Activated CD8-positive, alpha-beta memory T cell treated with anti-CD3 and anti-CD28 coated beads, Interleukin-2, amount 10 ng/mL, durations not matched to agents 7 days and 5 days (primary cell): ENCODE results near the gene AP5Z1. TPM values are rescaled to one million over a fixed set of nuclear protein-coding genes. Genes with fewer than 3 reads are reported as not detected.
"Not testable (repeated sequence)": the region's sequence is repeated elsewhere in the genome, so short reads cannot be mapped to it uniquely, and the experiment has no call there.

Source experiments
- ATAC-seq: fragments of 150-1000 bp; cut with Tn5 transposase; one replicate; pipeline ENCODE4 v1.10.0; 2021; ENCODE audit warnings: moderate library complexity
- CTCF ChIA-PET: fragments of 350-600 bp; sonication (Branson Sonifier 250); formaldehyde crosslinking; loops from one replicate; lab custom pipeline; 2021; ENCODE audit warnings: antibody characterized with exemption; lab: Charles Lee
- DNase-seq: peaks from one replicate; pipeline ENCODE4 v3.0.0-alpha.2; 2020
- H3K27ac Mint-ChIP-seq: one replicate; pipeline ENCODE4 v1.8.0; 2021; ENCODE audit warnings: mild to moderate bottlenecking, mixed read lengths
- H3K27me3 Mint-ChIP-seq: one replicate; pipeline ENCODE4 v1.8.0; 2021; ENCODE audit warnings: mixed read lengths
- H3K36me3 Mint-ChIP-seq: one replicate; pipeline ENCODE4 v1.8.0; 2021; ENCODE audit warnings: mild to moderate bottlenecking, mixed read lengths
- H3K4me1 Mint-ChIP-seq: one replicate; pipeline ENCODE4 v1.8.0; 2021; ENCODE audit warnings: mixed read lengths
- H3K4me3 Mint-ChIP-seq: one replicate; pipeline ENCODE4 v1.8.0; 2021; ENCODE audit warnings: mild to moderate bottlenecking, moderate library complexity, mixed read lengths
- H3K9me3 Mint-ChIP-seq: one replicate; pipeline ENCODE4 v1.8.0; 2022; ENCODE audit warnings: low read depth, mixed read lengths
- total RNA-seq, 2 experiments: library from RNA; stranded (reverse); gene quantifications; one replicate each; pipeline ENCODE4 v1.2.3, GENCODE V29; 2021

Gene AP5Z1
- total RNA-seq, 2 experiments from 2014 or later, result 51.2 to 57.5 TPM

- Mint-ChIP-seq H3K27me3 (no peaks in the 10 kb centered on the region), H3K4me3 (no peak overlapping the region), H3K4me1 (no peaks in the 10 kb centered on the region), H3K27ac (no peak overlapping the region), H3K36me3 (no peaks in the 10 kb centered on the region), H3K9me3 (no peaks in the 10 kb centered on the region)
- DNase-seq (no peak), ATAC-seq (no peak)
- CTCF ChIA-PET, result interaction anchor here (2.2 to 3.6 kb wide), 3 partner anchors 57 to 286 kb away, joined by 4 to 49 read pairs (median 6); no protein-coding TSS in a partner anchor
Measured at GRCh38 chr7:4799508-4800268, 24.3 kb downstream of the AP5Z1 start.

- H3K4me1 Mint-ChIP-seq, result no peaks in the 10 kb centered on the region
- H3K27ac Mint-ChIP-seq, result no peak overlapping the region
- no peaks in the 10 kb centered on the region for H3K36me3 Mint-ChIP-seq
- H3K4me3 Mint-ChIP-seq, result no peak overlapping the region
- ATAC-seq (no peak), DNase-seq (no peak)
- CTCF ChIA-PET, result interaction anchor here (1.6 to 2.5 kb wide), 2 partner anchors 84 to 285 kb away, joined by 4 to 6 read pairs; no protein-coding TSS in a partner anchor
- H3K27me3 Mint-ChIP-seq, result no peaks in the 10 kb centered on the region
- no peaks in the 10 kb centered on the region for H3K9me3 Mint-ChIP-seq
Measured at GRCh38 chr7:4800487-4800886, 25.1 kb downstream of the AP5Z1 start.

- Mint-ChIP-seq H3K27me3 (no peaks in the 10 kb centered on the region), H3K4me3 (no peak overlapping the region), H3K27ac (no peak overlapping the region), H3K36me3 (no peaks in the 10 kb centered on the region), H3K4me1 (no peaks in the 10 kb centered on the region), H3K9me3 (no peaks in the 10 kb centered on the region)
- ATAC-seq (no peak), DNase-seq (no peak)
- CTCF ChIA-PET, result interaction anchor here (1.6 to 2.5 kb wide), 2 partner anchors 83 to 284 kb away, joined by 4 to 6 read pairs; no protein-coding TSS in a partner anchor
Measured at GRCh38 chr7:4800926-4801838, 25.8 kb downstream of the AP5Z1 start.

GRCh38 chr7:4801839-4802231 is 26.4 kb downstream of the AP5Z1 start:
- peaks cover 4% of the 10 kb centered on the region for H3K27me3 Mint-ChIP-seq
- H3K4me3 Mint-ChIP-seq, result no peak overlapping the region
- H3K9me3 Mint-ChIP-seq, result no peaks in the 10 kb centered on the region
- no peak overlapping the region for H3K27ac Mint-ChIP-seq
- DNase-seq, result no peak
- no peak for ATAC-seq
- H3K36me3 Mint-ChIP-seq, result no peaks in the 10 kb centered on the region
- H3K4me1 Mint-ChIP-seq, result no peaks in the 10 kb centered on the region
- CTCF ChIA-PET, result interaction anchor here (1.6 to 2.5 kb wide), 2 partner anchors 82 to 284 kb away, joined by 4 to 6 read pairs; no protein-coding TSS in a partner anchor

GRCh38 chr7:4802577-4802976 is 27.2 kb downstream of the AP5Z1 start:
- DNase-seq, H3K27ac Mint-ChIP-seq, H3K9me3 Mint-ChIP-seq, H3K4me1 Mint-ChIP-seq, H3K27me3 Mint-ChIP-seq, H3K36me3 Mint-ChIP-seq, H3K4me3 Mint-ChIP-seq, ATAC-seq: not testable (repeated sequence)
- CTCF ChIA-PET, result interaction anchor here (2.5 kb wide), 1 partner anchor 283 kb away, joined by 6 read pairs; no protein-coding TSS in a partner anchor

- Mint-ChIP-seq H3K27me3 (peaks cover 16% of the 10 kb centered on the region), H3K36me3 (no peaks in the 10 kb centered on the region)
Measured at GRCh38 chr7:4803397-4804241, 28.2 kb downstream of the AP5Z1 start.

GRCh38 chr7:4805110-4805983 is 29.9 kb downstream of the AP5Z1 start:
- H3K9me3 Mint-ChIP-seq, result no peaks in the 10 kb centered on the region
- ATAC-seq, result no peak
- H3K36me3 Mint-ChIP-seq, result no peaks in the 10 kb centered on the region
- no peak overlapping the region for H3K27ac Mint-ChIP-seq
- H3K4me3 Mint-ChIP-seq, result no peak overlapping the region
- CTCF ChIA-PET, result interaction anchor here (1.2 kb wide), 1 partner anchor 78 kb away, joined by 3 read pairs; the partner anchor contains the start of gene RADIL
- no peak for DNase-seq
- peaks cover 24% of the 10 kb centered on the region for H3K27me3 Mint-ChIP-seq
- peaks cover 6% of the 10 kb centered on the region for H3K4me1 Mint-ChIP-seq

More at GRCh38 chr7:4803397-4804241, 28.2 kb downstream of the AP5Z1 start:
- no peak overlapping the region for H3K27ac Mint-ChIP-seq
- no peaks in the 10 kb centered on the region for H3K4me1 Mint-ChIP-seq
- CTCF ChIA-PET, result no interaction called here
- ATAC-seq (no peak), DNase-seq (no peak)
- H3K9me3 Mint-ChIP-seq, result no peaks in the 10 kb centered on the region
- no peak overlapping the region for H3K4me3 Mint-ChIP-seq

GRCh38 chr7:4805984-4806300 is 30.5 kb downstream of the AP5Z1 start:
- Mint-ChIP-seq H3K4me3 (no peak overlapping the region), H3K4me1 (peaks cover 7% of the 10 kb centered on the region), H3K27me3 (peaks cover 26% of the 10 kb centered on the region), H3K27ac (no peak overlapping the region), H3K9me3 (no peaks in the 10 kb centered on the region), H3K36me3 (no peaks in the 10 kb centered on the region)
- ATAC-seq (no peak), DNase-seq (no peak)
- CTCF ChIA-PET, result interaction anchor here (1.0 to 1.2 kb wide), 2 partner anchors 9 to 78 kb away, joined by 3 read pairs; partner anchors contain the start of gene RADIL

- ATAC-seq, result no peak
- Mint-ChIP-seq H3K27me3 (peaks cover 26% of the 10 kb centered on the region), H3K4me1 (peaks cover 7% of the 10 kb centered on the region), H3K9me3 (no peaks in the 10 kb centered on the region), H3K27ac (no peak overlapping the region), H3K36me3 (no peaks in the 10 kb centered on the region), H3K4me3 (no peak overlapping the region)
- CTCF ChIA-PET, result interaction anchor here (1.0 kb wide), 1 partner anchor 10 kb away, joined by 3 read pairs; no protein-coding TSS in a partner anchor
- no peak for DNase-seq
Measured at GRCh38 chr7:4806983-4807597, 31.7 kb downstream of the AP5Z1 start.

- Mint-ChIP-seq H3K27me3 (peaks cover 26% of the 10 kb centered on the region), H3K27ac (no peak overlapping the region), H3K4me1 (peaks cover 7% of the 10 kb centered on the region), H3K4me3 (no peak overlapping the region), H3K9me3 (no peaks in the 10 kb centered on the region), H3K36me3 (no peaks in the 10 kb centered on the region)
- no peak for DNase-seq
- no peak for ATAC-seq
- CTCF ChIA-PET, result interaction anchor here (3.2 kb wide), 1 partner anchor 10 kb away, joined by 16 read pairs; no protein-coding TSS in a partner anchor
Measured at GRCh38 chr7:4807598-4808016, 32.2 kb downstream of the AP5Z1 start.

- Mint-ChIP-seq H3K4me1 (peaks cover 7% of the 10 kb centered on the region), H3K36me3 (no peaks in the 10 kb centered on the region), H3K9me3 (no peaks in the 10 kb centered on the region), H3K4me3 (no peak overlapping the region), H3K27ac (no peak overlapping the region), H3K27me3 (peaks cover 27% of the 10 kb centered on the region)
- CTCF ChIA-PET, result interaction anchor here (3.2 kb wide), 1 partner anchor 10 kb away, joined by 16 read pairs; no protein-coding TSS in a partner anchor
- ATAC-seq (no peak), DNase-seq (no peak)
Measured at GRCh38 chr7:4808026-4808425, 32.6 kb downstream of the AP5Z1 start.
